Suppressor macrophage treated with lipopolysaccharide for 4 hours (primary cell): Measurements from ENCODE around the gene CCR9.

Source experiments
- DNase-seq: peaks from one replicate; pipeline ENCODE4 v3.0.0-alpha.2; 2020

The CCR9 gene

GRCh38 chr3:45940004-45940780 lies 53.8 kb downstream of the CCR9 start:
- no peak for DNase-seq

- no peak for DNase-seq
These were observed 54.5 kb downstream of the CCR9 start for GRCh38 chr3:45940781-45941365.

GRCh38 chr3:45942051-45942825 lies 55.9 kb downstream of the CCR9 start:
- no peak for DNase-seq

- no peak for DNase-seq
These were observed 57.0 kb downstream of the CCR9 start, which contains the start of gene CXCR6 for GRCh38 chr3:45943207-45943846. CXCR6 (plus strand) TSS chr3:45943464; CDS start chr3:45946482, 3,018 bp downstream.

- no peak for DNase-seq
These were observed 58.7 kb downstream of the CCR9 start for GRCh38 chr3:45944830-45945620.

- DNase-seq: no peak
These were observed 60.0 kb downstream of the CCR9 start for GRCh38 chr3:45946307-45946706.

GRCh38 chr3:45946875-45947274 lies 60.5 kb downstream of the CCR9 start:
- DNase-seq: no peak

- no peak for DNase-seq
These were observed 61.0 kb downstream of the CCR9 start for GRCh38 chr3:45947361-45947760.

- no peak for DNase-seq
These were observed 62.0 kb downstream of the CCR9 start for GRCh38 chr3:45948311-45948781.

GRCh38 chr3:45948881-45949280 lies 62.5 kb downstream of the CCR9 start:
- DNase-seq: no peak

- no peak for DNase-seq
These were observed 63.1 kb downstream of the CCR9 start for GRCh38 chr3:45949432-45949831.

- no peak for DNase-seq
These were observed 63.8 kb downstream of the CCR9 start for GRCh38 chr3:45950131-45950530.

GRCh38 chr3:45950686-45951600 lies 64.6 kb downstream of the CCR9 start:
- no peak for DNase-seq

- no peak for DNase-seq
These were observed 65.6 kb downstream of the CCR9 start for GRCh38 chr3:45951946-45952345.

GRCh38 chr3:45952456-45952855 lies 66.1 kb downstream of the CCR9 start:
- DNase-seq: peak; percentile 3
